Kasumi-1 (cell line): ENCODE data around the gene PUDP.

Source experiments
- DNase-seq, 2 experiments: peaks; one replicate each; lab custom pipeline; 2025; lab: John Stamatoyannopoulos, UW

Gene PUDP

DNA sequence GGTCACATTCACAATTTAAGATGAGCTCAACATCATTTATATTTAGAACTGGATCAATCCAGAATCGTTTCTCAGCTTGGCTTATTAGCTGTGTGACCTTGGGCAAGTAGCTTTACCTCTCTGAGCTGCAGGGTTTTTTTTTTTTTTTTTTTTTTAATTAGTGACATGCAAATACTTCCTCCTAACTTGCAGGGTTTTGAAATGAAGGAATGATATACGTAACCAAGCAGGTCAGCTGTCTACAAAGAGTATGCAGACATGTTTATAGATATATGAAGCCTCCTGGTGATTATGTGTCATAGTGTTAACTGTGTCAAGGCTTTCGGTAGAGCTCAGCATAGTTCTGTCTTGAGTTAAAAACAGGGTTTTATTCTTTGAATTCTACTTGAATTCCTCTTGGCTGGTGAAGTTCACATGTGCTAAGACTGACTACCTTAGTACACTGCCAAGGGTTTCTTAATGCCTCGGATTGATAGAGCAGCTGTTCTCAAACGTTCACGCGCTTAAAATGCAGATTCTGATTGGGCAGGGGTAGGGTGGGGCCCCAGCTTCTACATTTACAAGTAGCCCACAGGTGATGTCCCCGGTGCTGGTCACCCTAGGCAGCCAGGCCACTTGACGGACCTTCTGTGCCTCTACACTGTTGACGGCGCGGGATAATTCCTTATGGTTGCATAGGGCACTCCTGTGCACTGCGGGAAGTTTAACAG, 1.1 kb downstream of the PUDP start:
- DNase-seq: no peak

DNA sequence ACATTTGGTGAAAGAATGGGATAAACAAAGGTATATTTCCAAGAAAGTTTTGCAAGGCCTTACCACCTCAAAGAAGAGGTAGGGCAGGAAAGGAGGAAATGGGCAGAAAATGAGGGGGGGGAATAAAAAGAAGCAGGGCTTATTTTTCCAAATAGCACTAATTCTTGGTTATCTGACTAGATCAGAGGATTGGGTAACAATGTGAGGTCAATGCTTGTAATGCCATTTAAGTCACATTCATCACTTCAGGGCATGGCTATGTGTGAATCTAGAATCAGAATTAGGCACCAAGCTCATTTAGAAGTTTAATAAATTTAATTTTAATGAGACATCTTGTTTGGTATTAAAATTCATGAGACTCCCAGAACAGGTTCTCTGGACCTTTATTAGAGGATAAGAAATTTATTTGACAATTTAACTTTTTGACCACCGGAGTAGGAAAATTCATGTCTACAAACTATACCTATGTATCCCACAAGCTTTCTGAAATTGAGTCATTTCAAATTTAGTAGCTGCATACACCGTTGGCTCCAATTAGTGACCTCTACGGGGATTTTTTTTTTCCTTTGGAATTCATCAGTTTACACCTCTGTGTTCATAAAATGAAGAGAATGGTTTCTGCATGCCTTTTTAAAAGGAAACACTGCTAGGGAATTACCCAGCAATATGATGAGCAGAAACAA, 1.8 kb downstream of the PUDP start:
- no peak for DNase-seq

DNA sequence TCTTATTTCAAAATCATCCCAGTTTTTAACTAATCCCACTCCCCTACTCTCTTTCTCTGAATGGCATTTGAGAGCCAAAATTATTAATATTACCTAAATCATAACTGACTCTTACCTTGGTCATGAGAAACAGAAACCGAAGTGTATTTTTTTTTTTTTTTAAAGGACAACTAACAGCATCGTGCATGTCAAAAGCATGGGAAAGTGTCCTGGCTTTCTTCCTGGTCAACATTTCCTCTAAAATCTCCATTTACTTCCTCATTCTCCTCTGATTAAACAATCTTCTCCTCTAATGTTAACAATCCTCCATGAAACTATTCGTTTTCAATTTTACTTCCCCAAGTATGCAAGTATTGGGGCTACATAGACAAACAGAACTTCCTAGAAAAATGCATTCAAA, 2.5 kb downstream of the PUDP start:
- DNase-seq: no peak

DNA sequence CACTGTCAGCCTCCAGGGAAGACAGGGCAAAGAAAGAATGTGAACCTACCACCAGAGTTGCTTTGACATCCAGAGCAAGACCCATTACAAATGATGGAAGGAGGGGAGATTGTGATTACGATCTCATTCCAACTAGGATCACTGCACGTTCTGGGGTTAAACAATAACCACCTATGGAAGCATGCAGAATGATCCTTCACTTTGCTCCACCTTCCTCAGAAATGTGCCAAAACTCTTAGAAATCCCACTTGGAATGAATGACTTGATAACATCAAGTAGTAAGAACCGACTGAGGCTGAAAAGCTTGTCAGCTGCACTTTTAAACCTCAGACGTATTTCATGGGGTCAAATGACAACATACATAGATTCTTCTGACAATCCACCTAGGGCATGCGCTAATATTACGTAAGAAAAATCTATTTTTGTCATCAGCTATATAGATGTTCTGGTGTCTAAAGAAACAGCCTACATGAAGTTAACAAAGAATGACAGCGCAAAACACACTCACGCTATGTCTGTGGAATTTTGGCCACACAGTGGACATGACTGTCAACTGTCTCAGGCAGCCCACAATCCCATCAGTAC, 3.9 kb downstream of the PUDP start:
- DNase-seq: no peak

DNA sequence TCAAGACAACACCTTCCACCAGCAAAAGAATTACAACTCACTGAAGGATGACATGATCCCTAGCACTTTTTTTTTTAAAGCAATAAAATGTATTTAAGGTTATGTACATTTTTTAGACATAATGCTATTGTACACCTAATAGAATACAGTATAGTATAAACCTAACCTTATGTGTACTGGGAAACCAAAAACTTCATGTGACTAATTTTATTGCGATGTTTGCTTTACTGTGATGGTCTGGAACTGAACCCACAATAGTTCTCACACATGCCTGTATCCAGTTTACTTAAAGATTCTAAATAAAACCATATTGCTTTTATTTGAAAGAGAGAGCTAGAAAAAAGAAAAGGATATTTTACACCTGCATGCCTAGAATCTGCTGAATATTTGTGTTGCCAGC, 4.9 kb downstream of the PUDP start:
- no peak for DNase-seq

DNA sequence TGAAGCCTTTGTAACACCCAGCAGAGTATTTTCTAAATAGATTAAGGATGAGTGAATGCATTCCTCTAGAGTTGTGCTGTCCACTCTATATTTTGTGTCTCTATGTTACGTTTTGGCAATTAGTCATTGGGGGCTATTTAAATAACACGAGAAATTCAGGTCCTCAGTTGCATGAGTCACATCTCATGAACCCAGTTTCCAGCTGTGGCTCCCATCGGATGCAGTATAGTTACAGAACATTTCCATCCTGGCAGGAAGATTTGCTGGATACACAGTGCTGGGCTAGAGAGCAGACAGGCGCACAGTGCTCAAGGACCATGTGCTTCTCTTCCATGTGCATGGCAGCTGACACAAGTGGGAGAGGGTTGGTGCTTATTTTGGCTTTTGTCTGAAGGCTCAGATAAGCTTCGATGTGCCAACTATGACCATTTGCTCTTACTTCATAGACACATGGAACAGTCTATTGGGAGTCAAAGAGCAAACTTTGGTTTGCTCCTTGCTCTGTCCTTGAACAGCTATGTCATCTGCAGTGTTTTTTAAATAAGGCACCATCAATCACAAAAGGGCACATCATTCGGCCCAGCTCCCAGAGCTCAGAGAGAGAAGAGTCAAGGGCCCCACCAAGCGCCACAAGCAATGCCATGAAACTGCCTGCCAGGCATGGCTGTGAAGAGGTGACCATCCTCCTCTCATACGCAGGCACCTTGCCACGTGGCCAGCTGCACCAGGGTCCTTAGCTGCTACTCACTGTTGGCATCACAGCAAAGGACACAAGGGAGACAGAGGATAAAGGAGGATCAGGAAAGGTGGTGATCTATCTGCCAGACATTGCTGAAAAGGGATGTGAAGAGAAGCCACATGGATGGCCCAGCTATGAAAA, 8.5 kb downstream of the PUDP start:
- no peak for DNase-seq

DNA sequence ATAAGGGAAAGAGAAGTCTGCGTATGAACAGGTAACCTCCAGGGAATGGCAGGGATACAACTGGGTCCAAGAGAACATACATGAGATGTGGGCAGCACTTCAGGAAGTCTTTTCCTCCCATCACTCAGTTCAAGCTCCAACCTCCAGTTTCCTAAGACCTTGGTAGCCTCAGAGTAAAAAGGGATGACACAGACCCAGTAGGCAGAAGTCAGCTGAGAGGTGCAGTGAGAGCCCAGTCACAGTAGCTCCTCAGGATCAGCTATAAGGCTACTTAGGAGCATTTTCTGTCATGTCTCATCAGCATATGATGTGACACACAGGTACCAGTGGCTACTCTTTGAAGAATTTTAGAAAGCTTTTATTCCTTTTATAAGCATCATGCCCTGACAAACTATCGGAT, 13.0 kb downstream of the PUDP start:
- DNase-seq: no peak

DNA sequence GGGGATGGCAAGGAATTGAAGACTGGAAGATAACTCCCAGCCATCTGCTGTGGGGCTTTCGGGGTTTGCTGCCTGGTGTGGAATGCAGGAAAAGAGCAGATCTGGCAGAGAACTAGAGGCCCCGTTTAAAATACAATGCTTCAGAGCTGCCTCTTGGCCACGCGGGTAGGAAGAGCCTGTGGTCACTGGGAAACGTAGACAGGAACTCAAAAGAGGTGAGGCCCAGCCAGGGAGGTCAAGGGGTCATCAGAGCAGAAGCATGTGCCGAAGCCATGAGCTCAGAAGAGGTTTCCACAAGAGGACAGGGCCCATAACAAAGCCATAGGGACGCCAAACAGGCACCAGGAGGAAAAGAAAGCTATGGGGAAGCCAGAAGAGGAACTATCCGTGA, 14.9 kb downstream of the PUDP start:
- DNase-seq: no peak

DNA sequence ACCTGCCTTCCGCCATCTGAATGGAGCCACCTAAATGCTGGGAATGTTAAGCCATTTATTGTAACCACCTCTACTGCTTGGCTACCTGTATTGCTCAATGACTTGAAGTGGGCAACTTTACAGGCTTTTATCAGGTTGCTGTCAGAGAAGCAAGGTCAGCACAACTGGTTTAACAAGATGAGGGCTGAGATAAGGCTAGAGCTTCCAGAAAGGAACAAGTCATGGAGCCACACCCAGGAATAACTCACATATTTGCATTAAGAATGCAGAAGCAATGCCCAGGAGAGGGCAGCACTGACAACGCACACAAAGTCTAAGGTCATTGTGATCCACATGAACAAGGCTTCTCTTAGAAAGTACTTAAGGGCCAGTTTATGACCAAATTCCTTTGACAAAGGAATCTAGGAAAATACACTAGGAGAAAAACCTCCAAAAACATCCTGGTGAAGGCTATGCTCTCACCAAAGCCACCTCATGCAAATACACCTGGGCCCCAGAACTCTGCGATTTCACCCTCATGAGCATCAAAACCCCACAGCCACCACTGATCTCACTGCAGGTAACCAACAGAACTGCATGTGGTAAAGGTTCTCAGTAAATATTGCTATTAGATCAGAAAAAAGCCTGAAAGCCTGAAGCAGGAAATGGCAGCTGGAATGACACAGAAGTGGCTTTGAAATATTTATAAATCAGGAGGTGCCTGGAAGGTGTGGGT, 15.5 kb downstream of the PUDP start:
- peak; percentile 12 to 18 for DNase-seq

DNA sequence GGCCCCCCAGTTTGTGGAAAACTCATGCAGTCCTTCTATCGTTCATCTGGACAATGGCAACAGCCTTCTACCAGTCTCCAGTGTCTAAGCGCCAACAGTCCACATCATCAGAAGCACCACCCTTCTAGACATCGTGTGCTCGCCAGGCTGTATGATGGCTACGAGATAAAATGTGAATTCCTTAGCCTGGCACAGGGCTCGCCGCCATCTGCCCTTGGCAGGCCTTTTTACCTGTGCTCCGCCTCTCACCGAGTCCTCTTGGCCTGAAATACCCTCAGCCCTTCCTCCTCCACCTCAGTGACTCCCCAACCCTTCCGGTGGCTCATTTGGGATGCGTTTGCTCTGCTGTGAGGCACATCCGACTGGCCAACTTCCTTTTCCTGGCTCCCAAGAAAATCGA, 16.3 kb downstream of the PUDP start:
- DNase-seq: no peak

DNA sequence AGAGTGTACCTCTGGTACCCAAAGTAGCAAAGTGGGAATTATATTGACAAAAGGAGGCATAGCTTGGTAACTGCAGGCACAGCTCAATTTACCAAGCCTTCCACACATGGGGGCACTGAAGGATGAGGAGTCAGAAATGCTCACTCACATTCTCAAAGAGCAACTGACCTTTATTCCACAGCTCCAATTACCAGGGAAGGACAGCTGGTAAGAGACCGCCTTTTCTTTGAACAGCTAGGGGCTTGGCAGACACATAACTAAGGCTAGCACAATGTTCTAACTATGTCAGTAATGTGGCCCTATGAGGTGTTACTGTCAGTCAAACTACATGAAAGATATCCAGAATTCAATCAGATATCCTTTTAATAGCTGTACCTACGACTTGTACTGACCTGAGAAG, 20.9 kb downstream of the PUDP start:
- DNase-seq: no peak

DNA sequence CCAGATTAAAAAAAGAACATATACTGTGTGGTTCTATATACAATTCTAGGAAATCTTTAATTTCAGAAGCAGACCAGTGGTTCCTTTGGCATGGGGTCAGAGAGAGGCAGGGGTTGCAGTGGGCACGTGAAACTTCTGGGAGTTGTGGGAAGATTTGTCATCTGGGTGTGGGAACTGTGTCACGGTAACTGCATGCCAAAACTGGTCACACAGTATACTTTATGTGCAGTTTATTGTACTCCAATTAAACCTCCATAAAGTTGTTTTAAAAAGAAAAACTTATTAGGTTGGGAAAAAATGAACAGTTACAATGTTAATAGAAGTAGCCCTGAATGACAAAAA, 27.1 kb downstream of the PUDP start:
- DNase-seq: no peak

DNA sequence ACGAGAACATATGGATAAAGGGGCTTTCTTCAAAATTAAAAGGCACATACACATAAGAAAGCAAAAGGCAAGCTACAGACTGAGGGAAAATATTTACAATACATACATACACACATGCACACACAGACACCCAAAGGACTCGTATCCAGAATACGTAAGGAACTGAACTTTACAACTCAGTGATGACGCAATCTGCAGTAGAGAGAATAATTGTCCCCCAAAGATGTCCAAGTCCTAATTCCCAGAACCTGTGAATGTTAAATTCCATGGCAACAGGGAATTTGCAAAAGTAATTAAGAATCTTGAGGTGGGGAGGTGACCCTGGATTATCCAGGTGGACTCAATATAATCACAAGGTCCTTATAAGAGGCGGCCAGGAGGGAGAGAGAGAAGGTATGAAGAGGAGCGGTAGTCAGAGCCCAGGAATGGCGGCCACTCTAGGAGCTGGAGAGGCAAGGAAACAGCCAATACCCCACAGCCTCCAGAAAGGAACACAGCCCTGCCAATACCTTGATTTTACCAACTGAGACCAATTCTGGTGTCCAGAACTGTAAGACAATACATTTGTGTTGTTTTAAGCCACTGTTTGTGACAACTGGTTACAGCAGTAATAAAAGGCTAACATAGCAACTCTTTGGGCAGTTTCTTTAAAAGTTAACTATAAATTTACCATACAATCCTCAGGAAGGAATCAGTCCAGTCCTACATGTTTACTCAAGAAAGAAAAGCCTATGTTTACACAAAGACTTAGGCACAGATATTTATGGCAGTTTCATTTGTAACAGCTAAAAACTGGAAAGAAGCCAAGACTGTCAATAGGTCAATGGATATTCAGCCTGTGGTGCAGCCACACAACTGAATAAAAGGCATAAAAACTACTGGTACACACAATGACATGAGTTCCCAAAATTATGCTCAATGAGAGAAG, 27.7 kb downstream of the PUDP start:
- DNase-seq: no peak

DNA sequence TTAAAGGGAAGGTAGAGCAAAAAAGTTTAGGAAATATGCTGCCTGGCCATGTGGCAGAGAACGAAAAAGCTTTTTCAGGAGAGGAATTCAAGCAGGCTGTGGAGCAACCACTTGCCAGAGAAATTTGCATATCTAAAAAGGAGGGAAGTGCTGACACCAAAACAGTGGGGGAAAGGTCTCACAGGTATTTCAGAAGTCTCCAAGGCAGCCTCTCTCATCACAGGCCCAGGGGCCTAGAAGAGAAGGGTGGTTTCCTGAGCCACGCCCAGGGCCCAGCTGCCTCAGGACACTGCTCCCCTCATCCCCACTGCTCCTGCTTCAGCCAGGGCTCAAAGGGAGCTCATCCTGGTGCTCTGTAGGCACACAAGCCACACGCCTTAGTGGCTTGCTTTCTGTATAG, 30.4 kb downstream of the PUDP start:
- DNase-seq: no peak

DNA sequence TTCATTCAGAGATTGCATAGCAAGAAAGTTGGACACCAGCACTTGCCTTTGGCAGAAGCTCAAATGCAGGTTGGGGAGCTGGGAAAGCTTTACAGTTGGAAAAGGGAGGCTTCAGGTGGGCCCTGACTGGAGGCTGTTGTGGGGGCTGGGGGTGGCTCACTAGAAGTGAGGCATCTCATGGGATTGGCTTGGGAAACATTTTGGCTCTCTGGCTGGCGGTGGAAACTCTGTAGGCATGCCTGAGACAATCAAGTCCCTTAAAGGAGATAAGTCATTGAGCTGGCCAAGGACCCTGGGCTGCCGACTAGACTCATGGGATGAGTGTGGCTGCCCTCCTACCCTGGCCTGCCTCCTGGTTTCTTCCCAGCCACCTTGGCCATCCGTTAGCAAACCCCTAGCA, 31.9 kb downstream of the PUDP start:
- no peak for DNase-seq

DNA sequence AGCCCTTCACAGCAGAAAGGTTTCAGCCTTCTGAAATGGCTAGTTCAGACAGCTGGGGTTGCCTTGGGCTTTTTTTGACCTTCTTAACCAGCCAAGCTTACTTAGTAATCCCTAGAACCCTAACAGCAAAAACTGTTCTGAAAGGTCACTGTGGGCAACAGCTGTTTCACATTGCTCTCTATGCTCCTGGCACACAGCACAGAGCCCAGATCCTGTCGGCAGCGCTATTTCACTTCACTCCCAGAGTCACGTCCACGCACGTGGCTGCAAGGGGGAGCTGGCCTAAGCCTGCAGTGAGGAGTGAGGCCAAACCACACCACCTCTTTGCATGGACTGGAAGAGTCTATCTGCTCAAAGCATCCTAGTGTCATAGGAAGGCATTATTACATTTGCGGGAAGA, 32.4 kb downstream of the PUDP start:
- no peak for DNase-seq

DNA sequence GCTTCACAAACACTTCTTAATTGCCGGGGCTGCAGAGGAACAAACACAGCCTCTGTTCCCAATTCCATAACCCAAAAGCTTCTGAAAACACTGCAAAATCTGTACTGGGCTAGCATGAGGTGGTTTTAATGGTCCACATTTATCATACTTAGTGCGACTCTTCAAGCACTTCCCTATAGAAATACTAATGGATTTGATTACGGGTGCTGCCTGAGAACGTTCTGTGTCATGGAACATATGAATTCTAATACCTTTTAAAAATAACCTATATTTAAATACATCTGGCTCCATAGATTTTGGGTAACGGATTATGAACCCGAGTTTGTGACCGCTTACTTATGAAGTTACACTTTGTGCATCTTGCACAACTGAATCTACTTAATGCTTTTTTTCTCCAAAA, 35.9 kb downstream of the PUDP start:
- DNase-seq: no peak

DNA sequence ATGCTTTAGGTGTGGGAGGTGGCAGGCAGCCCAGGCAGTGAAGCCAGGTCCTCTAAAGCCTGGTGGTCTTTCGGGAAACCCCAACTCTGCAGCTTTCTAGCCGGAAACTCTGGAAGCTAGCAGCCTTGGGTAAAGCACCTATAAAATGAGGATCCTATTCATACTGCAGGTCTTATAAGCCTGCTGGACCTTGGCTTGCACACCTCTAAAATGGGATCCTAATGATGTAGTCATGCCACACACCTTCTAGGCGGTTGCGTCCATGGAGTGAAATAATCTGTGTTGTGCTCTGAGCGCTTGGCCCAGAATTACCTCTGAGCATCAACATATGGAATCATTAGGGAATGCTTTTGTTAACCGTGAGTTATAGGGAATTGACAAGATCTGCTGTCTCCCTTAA, 36.4 kb downstream of the PUDP start:
- DNase-seq: no peak

DNA sequence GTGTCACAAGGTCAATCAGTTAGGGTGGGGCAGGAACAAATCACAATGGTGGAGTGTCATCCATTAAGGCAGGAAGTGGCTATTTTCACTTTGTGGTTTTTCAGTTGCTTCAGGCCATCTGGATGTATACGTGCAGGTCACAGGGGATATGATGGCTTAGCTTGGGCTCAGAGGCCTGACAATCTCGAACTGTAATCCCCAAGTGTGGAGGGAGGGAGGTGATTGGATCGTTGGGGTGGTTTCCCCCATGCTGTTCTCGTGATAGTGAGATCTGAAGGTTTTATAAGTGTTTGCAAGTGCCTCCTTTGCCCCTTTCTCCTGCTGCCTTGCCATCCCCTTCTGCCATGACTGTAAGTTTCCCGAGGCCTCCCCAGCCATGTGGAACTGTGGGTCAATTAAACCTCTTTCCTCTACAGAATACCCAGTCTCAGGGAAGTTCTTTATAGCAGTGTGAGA, 37.1 kb downstream of the PUDP start:
- DNase-seq: no peak

DNA sequence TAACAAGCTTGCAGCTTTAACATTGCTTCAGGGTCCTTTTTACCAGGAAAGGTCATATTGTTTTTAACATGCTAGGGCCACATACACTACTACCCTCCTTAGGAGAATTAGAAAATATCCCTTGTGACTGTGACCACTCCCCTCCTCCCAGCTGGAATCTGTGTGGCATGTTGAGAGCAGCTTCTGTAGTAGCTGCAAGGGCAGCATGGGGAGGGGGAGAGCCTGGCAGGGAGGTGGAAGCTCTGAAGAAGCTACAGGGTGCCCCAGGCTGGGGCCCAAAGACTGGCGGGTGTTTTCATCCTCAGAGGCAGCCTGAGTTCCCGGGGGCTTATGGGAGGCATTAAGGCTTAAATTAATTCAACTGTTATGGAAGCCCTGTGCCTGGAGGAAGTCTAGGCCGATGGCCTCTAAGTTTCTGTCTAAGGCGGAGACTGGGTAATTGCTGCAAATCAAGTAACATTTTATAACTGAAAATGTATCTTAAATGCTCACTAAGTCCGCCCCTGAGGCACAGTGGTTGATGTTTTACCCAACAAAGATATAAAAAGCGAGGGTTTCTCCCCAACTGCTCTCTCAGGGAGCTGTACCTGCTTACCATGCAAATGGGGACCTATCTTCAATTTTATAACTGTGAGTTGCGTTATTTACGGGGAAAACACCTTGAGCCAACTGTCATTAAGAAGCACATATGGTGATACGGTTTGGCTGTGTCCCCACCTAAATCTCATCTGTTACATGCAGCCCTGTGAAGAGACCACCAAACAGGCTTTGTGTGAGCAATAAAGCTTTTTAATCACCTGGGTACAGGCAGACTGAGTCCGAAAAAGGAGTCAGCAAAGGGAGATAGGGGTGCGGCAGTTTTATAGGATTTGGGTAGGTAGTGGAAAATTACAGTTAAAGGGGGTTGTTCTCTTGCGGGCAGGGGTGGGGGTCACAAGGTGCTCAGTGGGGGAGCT, 37.8 kb downstream of the PUDP start:
- no peak for DNase-seq
